SK-N-SH (cell line): Measurements from ENCODE around the gene SFI1.

Experiments
- ELF1 ChIP-seq: IDR thresholded peaks from 2 replicates; pipeline ENCODE4 v1.4.0; 2012
- EP300 ChIP-seq, 2 experiments: IDR thresholded peaks; 2 replicates each; pipeline versions ENCODE4 v1.4.0 to v1.6.1; 2012; ENCODE audit warnings: borderline replicate concordance in 1 of 2, low read depth in 1 of 2, low read length in 1 of 2
- GABPA ChIP-seq: IDR thresholded peaks from 2 replicates; pipeline ENCODE4 v1.4.0; 2012; ENCODE audit warnings: low read depth, mild to moderate bottlenecking
- NRF1 ChIP-seq: IDR thresholded peaks from 2 replicates; pipeline ENCODE4 v1.6.1; 2012; ENCODE audit warnings: low read depth, mild to moderate bottlenecking, low read length
- POLR2AphosphoS5 ChIP-seq: IDR thresholded peaks from 2 replicates; pipeline ENCODE4 v1.6.1; 2012; ENCODE audit warnings: low read depth, low read length
- RAD21 ChIP-seq: IDR thresholded peaks from 2 replicates; pipeline ENCODE4 v1.6.1; 2012; ENCODE audit warnings: mild to moderate bottlenecking, low read length
- SIN3A ChIP-seq: IDR thresholded peaks from 2 replicates; pipeline ENCODE4 v1.6.1; 2012; ENCODE audit warnings: low read depth, mild to moderate bottlenecking, low read length, moderate library complexity, borderline replicate concordance
- SMC3 ChIP-seq: IDR thresholded peaks from 2 replicates; pipeline ENCODE4 v1.6.1; 2012; ENCODE audit warnings: low read depth, low read length, improper control_type of control experiment
- TAF1 ChIP-seq: IDR thresholded peaks from 2 replicates; pipeline ENCODE4 v1.6.1; 2012; ENCODE audit warnings: low read depth, mild to moderate bottlenecking, low read length, moderate library complexity, borderline replicate concordance
- YY1 ChIP-seq: IDR thresholded peaks from 2 replicates; pipeline ENCODE4 v1.4.0; 2012; ENCODE audit warnings: low read depth, mild to moderate bottlenecking
- TF ChIP-seq, protein P1 (sequence below): fragments of 200-600 bp; sonication (generic); IDR thresholded peaks from 2 replicates; pipeline ENCODE4 v1.6.1; 2017; ENCODE audit warnings: antibody characterized with exemption, mild to moderate bottlenecking, moderate library complexity
- TF ChIP-seq, protein P2 (sequence below): IDR thresholded peaks from 2 replicates; pipeline ENCODE4 v1.4.0; 2012; ENCODE audit warnings: low read depth
- TF ChIP-seq, protein P3 (sequence below): IDR thresholded peaks from 2 replicates; pipeline ENCODE4 v1.4.0; 2012; ENCODE audit warnings: low read depth, borderline replicate concordance

DNA sequence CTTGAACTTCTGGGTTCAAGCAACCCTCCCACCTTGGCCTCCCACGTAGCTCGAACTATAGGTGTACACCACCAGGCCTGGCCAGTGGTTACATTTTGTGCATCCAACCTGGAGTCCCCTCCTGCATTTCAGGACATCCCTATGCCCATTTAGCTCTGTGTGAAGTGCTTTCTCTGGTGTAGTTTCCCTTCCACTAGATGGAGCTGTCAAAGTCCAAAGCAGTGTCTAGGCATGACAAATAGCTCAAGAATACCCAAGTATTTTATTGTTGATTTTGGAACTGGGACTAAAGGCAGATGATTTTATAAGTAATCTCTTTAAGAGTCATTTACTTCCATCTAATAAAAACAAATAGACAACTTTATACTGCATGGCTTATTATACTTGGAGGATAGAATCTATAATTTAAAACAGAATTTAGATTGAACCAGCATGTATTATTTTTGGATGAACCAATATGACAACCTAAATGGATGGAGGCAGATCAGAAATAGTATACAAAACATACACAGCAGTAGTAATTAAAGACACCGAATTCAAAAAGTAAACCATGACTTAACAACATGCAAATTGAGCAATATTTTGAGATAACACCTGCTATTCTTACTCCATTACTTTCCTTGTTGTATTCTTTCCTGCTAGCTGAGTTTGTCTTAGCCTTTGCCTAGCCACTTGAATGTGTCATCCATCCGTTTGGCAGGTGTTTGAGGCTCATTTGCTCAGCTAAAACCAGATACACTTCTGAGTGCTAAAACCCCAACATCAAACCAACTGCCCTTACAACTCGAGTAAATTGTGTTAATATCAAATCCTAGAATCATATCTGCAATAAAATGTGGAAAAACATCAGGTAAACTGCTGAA is 44.4 kb upstream of the SFI1 start:
- no peak for TF ChIP-seq TAF1
- TF ChIP-seq, protein P1, sequence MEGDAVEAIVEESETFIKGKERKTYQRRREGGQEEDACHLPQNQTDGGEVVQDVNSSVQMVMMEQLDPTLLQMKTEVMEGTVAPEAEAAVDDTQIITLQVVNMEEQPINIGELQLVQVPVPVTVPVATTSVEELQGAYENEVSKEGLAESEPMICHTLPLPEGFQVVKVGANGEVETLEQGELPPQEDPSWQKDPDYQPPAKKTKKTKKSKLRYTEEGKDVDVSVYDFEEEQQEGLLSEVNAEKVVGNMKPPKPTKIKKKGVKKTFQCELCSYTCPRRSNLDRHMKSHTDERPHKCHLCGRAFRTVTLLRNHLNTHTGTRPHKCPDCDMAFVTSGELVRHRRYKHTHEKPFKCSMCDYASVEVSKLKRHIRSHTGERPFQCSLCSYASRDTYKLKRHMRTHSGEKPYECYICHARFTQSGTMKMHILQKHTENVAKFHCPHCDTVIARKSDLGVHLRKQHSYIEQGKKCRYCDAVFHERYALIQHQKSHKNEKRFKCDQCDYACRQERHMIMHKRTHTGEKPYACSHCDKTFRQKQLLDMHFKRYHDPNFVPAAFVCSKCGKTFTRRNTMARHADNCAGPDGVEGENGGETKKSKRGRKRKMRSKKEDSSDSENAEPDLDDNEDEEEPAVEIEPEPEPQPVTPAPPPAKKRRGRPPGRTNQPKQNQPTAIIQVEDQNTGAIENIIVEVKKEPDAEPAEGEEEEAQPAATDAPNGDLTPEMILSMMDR = peak; percentile 71
- no peak for TF ChIP-seq GABPA
- no peak for TF ChIP-seq YY1
- TF ChIP-seq, protein P2, sequence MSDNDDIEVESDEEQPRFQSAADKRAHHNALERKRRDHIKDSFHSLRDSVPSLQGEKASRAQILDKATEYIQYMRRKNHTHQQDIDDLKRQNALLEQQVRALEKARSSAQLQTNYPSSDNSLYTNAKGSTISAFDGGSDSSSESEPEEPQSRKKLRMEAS = no peak
- no peak for TF ChIP-seq EP300 (IDR thresholded peaks at IDR 0.05; ENCODE audit: borderline replicate concordance in 1 of 2, low read depth in 1 of 2, low read length in 1 of 2)
- no peak for TF ChIP-seq ELF1
- no peak for TF ChIP-seq SIN3A
- peak; percentile 34; the same call in 1 of the 2 replicates for TF ChIP-seq SMC3
- no peak for TF ChIP-seq NRF1
- peak; percentile 35 for TF ChIP-seq RAD21
- TF ChIP-seq, protein P3, sequence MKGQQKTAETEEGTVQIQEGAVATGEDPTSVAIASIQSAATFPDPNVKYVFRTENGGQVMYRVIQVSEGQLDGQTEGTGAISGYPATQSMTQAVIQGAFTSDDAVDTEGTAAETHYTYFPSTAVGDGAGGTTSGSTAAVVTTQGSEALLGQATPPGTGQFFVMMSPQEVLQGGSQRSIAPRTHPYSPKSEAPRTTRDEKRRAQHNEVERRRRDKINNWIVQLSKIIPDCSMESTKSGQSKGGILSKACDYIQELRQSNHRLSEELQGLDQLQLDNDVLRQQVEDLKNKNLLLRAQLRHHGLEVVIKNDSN = no peak
- TF ChIP-seq POLR2AphosphoS5 = no peak
